WI38 (cell line): ENCODE results near the gene CTAG2.

Experiments used
- H3K4me3 ChIP-seq: 2 replicates; pipeline ENCODE4 v1.5.1; 2011; ENCODE audit warnings: low read depth, mild to moderate bottlenecking, control low read depth, low read length
- TF ChIP-seq, protein P1 (sequence below): IDR thresholded peaks from 2 replicates; pipeline ENCODE4 v1.5.1; 2012; ENCODE audit warnings: low read depth, mild to moderate bottlenecking, control low read depth, low read length

The CTAG2 gene

GRCh38 chrX:154661170-154661569 is 7.8 kb upstream of the CTAG2 start:
- TF ChIP-seq, protein P1, sequence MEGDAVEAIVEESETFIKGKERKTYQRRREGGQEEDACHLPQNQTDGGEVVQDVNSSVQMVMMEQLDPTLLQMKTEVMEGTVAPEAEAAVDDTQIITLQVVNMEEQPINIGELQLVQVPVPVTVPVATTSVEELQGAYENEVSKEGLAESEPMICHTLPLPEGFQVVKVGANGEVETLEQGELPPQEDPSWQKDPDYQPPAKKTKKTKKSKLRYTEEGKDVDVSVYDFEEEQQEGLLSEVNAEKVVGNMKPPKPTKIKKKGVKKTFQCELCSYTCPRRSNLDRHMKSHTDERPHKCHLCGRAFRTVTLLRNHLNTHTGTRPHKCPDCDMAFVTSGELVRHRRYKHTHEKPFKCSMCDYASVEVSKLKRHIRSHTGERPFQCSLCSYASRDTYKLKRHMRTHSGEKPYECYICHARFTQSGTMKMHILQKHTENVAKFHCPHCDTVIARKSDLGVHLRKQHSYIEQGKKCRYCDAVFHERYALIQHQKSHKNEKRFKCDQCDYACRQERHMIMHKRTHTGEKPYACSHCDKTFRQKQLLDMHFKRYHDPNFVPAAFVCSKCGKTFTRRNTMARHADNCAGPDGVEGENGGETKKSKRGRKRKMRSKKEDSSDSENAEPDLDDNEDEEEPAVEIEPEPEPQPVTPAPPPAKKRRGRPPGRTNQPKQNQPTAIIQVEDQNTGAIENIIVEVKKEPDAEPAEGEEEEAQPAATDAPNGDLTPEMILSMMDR: no peak
- H3K4me3 ChIP-seq: no peak overlapping the region

DNA sequence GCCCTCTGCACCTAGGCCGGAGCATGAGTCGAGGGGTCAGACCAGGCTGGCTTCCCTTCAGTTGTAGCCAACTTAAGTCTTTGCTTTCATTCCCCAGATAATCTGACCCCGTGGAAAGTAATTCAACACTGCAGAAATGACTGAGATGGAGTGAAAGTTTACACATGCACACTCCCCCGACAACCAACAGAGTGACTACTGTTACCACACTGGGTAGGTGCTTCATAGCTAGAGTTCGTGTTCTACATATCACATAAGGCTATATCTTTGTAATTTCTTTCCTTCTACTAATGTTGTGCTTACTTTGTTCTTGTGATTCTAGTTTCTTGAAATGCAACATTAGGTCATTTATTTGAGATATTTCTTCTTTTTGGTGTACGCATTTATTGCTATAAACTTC is 7.2 kb upstream of the CTAG2 start:
- no peak overlapping the region for H3K4me3 ChIP-seq
- TF ChIP-seq, protein P1: no peak

GRCh38 chrX:154658957-154659356 is 5.6 kb upstream of the CTAG2 start:
- H3K4me3 ChIP-seq: no peak overlapping the region
- TF ChIP-seq, protein P1: no peak

DNA sequence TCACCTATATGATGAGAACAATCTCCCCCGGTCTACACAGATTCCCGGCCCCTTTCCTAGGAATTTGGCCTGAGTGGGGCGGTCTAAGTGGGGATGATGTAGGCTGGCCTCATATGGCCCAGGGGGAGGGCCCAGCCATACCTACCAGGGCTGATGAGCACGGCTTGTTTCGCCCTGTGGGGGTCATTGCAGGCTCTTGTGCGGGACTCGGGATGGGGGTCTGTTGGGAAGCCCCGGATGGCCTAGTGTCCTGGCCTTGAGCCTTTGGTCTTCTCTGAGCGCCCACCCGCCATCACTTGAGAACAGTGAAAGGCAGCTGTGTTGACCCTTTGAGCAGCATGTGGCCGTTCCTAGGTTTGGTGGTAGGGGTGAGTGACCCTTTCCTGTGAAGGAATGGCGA is 4.8 kb upstream of the CTAG2 start:
- H3K4me3 ChIP-seq: no peak overlapping the region
- TF ChIP-seq, protein P1: no peak

- TF ChIP-seq, protein P1: no peak
- no peak overlapping the region for H3K4me3 ChIP-seq
Observed at GRCh38 chrX:154657226-154657805, 3.9 kb upstream of the CTAG2 start.

DNA sequence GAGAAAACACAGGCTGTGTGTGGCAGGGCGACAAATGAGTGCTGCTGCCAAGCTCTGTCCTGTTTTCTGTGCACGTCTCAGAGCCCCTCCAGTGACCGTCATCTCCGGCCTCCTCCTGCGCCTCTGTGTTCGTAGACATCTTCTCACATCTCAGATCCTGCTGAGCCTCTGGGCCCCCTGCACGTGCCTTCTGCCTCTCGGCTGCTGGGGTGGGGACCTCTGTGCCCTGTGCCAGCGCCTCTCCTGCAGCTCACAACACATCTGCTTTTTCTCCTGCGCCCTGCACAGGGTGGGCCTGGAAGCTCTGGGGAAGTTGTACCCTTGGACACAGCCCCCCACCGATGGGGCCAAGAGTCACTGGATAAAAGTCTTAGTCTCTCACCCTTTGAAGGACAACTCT is 2.4 kb upstream of the CTAG2 start:
- TF ChIP-seq, protein P1: no peak

DNA sequence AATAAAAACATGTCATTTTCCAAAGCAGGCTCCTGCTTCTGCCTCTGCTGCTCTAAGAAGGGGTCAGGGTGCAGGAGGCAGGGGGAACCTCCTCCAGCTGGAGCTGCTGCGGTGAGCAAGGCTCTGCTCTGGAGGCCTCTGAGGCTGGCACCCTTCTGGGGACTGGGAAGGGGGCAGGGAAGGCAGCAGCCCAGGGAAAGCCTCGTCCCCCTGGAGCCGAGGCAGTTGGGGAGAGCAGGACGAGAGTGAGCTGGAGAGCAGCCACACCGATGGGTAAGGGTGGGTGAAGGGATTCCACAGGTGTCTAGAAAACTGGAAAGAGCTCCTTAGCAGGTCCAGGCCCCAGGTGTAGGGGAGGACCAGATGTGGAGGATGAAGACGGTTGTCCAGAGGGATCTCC is 2.0 kb upstream of the CTAG2 start:
- no peak overlapping the region for H3K4me3 ChIP-seq
- TF ChIP-seq, protein P1: no peak

More for the DNA sequence above, 2.4 kb upstream of the CTAG2 start:
- no peak overlapping the region for H3K4me3 ChIP-seq
